Ovary (tissue), 3 donors: ENCODE measurements around the gene FAM114A2.

Experiments used
- CTCF ChIP-seq, 3 donors: fragments of 450-650 bp in 2 of 3; fragments of 200-600 bp in 1 of 3; IDR thresholded peaks; one replicate each; pipeline versions ENCODE4 v1.5.1 to v1.8.0; 2016 to 2022; ENCODE audit warnings: antibody characterized with exemption in 3 of 3, mild to moderate bottlenecking in 1 of 3
- EP300 ChIP-seq: sonication (generic); formaldehyde crosslinking; IDR thresholded peaks from one replicate; pipeline ENCODE4 v1.6.1; 2017; ENCODE audit warnings: antibody characterized with exemption
- donor health status: DM: no; HTN: no; CAD: no.

GRCh38 chr5:154044581-154044980, 5.9 kb upstream of the FAM114A2 start:
- no peak for TF ChIP-seq EP300
- TF ChIP-seq CTCF (IDR thresholded peaks at IDR 0.05), result no peak
